CD4-positive, alpha-beta memory T cell (primary cell): ENCODE data around the gene TBC1D12. TPM values are rescaled to one million over a fixed set of nuclear protein-coding genes. Genes with fewer than 3 reads are reported as not detected.

Experiments
- CTCF ChIA-PET: fragments of 350-600 bp; sonication (Branson Sonifier 250); formaldehyde crosslinking; loops from one replicate; lab custom pipeline; 2021; ENCODE audit warnings: inconsistent platforms; ENCODE audit not compliant: partially characterized antibody; lab: Charles Lee
- POLR2A ChIA-PET: fragments of 350-600 bp; sonication (Branson Sonifier 250); formaldehyde crosslinking; loops from one replicate; lab custom pipeline; 2021; ENCODE audit not compliant: partially characterized antibody; lab: Charles Lee
- DNase-seq, 5 donors: peaks; one replicate each; pipeline versions ENCODE4 v3.0.0 to v3.0.0-alpha.2; 2020 to 2022; ENCODE audit warnings: mixed read lengths in 1 of 5
- H3K27ac ChIP-seq: one replicate; pipeline ENCODE4 v1.7.0; 2013; ENCODE audit warnings: low read depth, low read length
- H3K27me3 ChIP-seq: 2 replicates; pipeline ENCODE4 v1.7.0; 2013; ENCODE audit warnings: mild to moderate bottlenecking, low read length, moderate library complexity; ENCODE audit not compliant: insufficient read depth
- H3K36me3 ChIP-seq: 2 replicates; pipeline ENCODE4 v1.7.0; 2013; ENCODE audit warnings: mild to moderate bottlenecking, low read length, moderate library complexity; ENCODE audit not compliant: insufficient read depth
- H3K4me1 ChIP-seq: 2 replicates; pipeline ENCODE4 v1.7.0; 2013; ENCODE audit warnings: mild to moderate bottlenecking, low read length, moderate library complexity; ENCODE audit not compliant: insufficient read depth
- H3K4me3 ChIP-seq, 2 donors: one replicate each; pipeline ENCODE4 v1.7.0; 2013; ENCODE audit warnings: low read length in 2 of 2, mild to moderate bottlenecking in 1 of 2
- H3K9me3 ChIP-seq, 2 donors: one replicate each; pipeline ENCODE4 v1.7.0; 2013; ENCODE audit warnings: low read length in 2 of 2, control low read depth in 1 of 2; ENCODE audit not compliant: control insufficient read depth in 1 of 2
- H3K27ac Mint-ChIP-seq, 7 donors: one replicate each; pipeline ENCODE4 v1.8.0; 2020 to 2021; ENCODE audit warnings: mixed read lengths in 7 of 7, mild to moderate bottlenecking in 6 of 7, inconsistent platforms in 3 of 7, moderate library complexity in 3 of 7
- H3K27me3 Mint-ChIP-seq, 2 donors: one replicate each; pipeline ENCODE4 v1.8.0; 2020 to 2021; ENCODE audit warnings: mixed read lengths in 2 of 2
- H3K36me3 Mint-ChIP-seq, 2 donors: one replicate each; pipeline ENCODE4 v1.8.0; 2020 to 2021; ENCODE audit warnings: mixed read lengths in 2 of 2, inconsistent platforms in 1 of 2, mild to moderate bottlenecking in 1 of 2
- H3K4me1 Mint-ChIP-seq, 4 donors: one replicate each; pipeline ENCODE4 v1.8.0; 2020 to 2021; ENCODE audit warnings: mixed read lengths in 4 of 4, mild to moderate bottlenecking in 1 of 4
- H3K4me3 Mint-ChIP-seq, 8 donors: one replicate each; pipeline ENCODE4 v1.8.0; 2020 to 2021; ENCODE audit warnings: mixed read lengths in 8 of 8, mild to moderate bottlenecking in 7 of 8, moderate library complexity in 6 of 8, inconsistent platforms in 3 of 8
- H3K9me3 Mint-ChIP-seq, 8 donors: one replicate each; pipeline ENCODE4 v1.8.0; 2020 to 2021; ENCODE audit warnings: mixed read lengths in 8 of 8, mild to moderate bottlenecking in 5 of 8, inconsistent platforms in 3 of 8, moderate library complexity in 1 of 8
- intact Hi-C: fragments of 100-400 bp; cut with micrococcal nuclease; formaldehyde crosslinking; loops from one replicate; pipeline ENCODE4 v1.15.1; 2023
- polyA plus RNA-seq, 2 donors: library from polyadenylated mRNA; unstranded; fragments of 300-500 nt; fragmentation: Illumina TruSeq; gene quantifications; one replicate each; pipeline ENCODE4 v1.2.3, GENCODE V29; 2021
- total RNA-seq, 2 experiments: library from RNA; stranded (reverse); gene quantifications; one replicate each; pipeline ENCODE4 v1.2.3, GENCODE V29; 2021

Gene TBC1D12
- total and polyA plus RNA-seq, 4 experiments from 2014 or later: 0.30 to 0.96 TPM; not detected in 2

- Mint-ChIP-seq H3K9me3 (peaks cover 0 to 19% (median 10%) of the 10 kb centered on the region in 8 donors), H3K4me1 (no peaks in the 10 kb centered on the region), H3K36me3 (no peaks in the 10 kb centered on the region), H3K4me3 (no peak overlapping the region), H3K27me3 (peaks cover 10 to 16% of the 10 kb centered on the region in 2 donors), H3K27ac (no peak overlapping the region)
- H3K4me3 ChIP-seq: no peak overlapping the region
- DNase-seq: no peak
- POLR2A ChIA-PET: no interaction called here
- no peaks in the 10 kb centered on the region for H3K27me3 ChIP-seq
- H3K27ac ChIP-seq: no peak overlapping the region
- H3K9me3 ChIP-seq: no peaks in the 10 kb centered on the region
- H3K4me1 ChIP-seq: no peaks in the 10 kb centered on the region
- intact Hi-C loops: no loop called here
- CTCF ChIA-PET: no interaction called here
- H3K36me3 ChIP-seq: no peaks in the 10 kb centered on the region
These were observed 24.8 kb downstream of the TBC1D12 start for GRCh38 chr10:94427166-94427565.

GRCh38 chr10:94428766-94429707, 26.7 kb downstream of the TBC1D12 start:
- intact Hi-C loops: no loop called here
- ChIA-PET POLR2A (no interaction called here), CTCF (interaction anchor here (0.9 kb wide), 1 partner anchor 15 kb away, joined by 3 read pairs; no protein-coding TSS in a partner anchor)
- no peaks in the 10 kb centered on the region for H3K27me3 ChIP-seq
- H3K4me1 Mint-ChIP-seq: no peaks in the 10 kb centered on the region
- no peak overlapping the region for H3K27ac ChIP-seq
- peaks cover 8 to 18% of the 10 kb centered on the region in 2 donors for H3K27me3 Mint-ChIP-seq
- H3K36me3 ChIP-seq: no peaks in the 10 kb centered on the region
- no peak overlapping the region for H3K4me3 ChIP-seq
- no peak overlapping the region for H3K4me3 Mint-ChIP-seq
- DNase-seq: no peak
- H3K4me1 ChIP-seq: no peaks in the 10 kb centered on the region
- H3K9me3 ChIP-seq: no peaks in the 10 kb centered on the region
- no peak overlapping the region for H3K27ac Mint-ChIP-seq
- no peaks in the 10 kb centered on the region for H3K36me3 Mint-ChIP-seq
- peaks cover 0 to 19% (median 10%) of the 10 kb centered on the region in 8 donors for H3K9me3 Mint-ChIP-seq

- no peak overlapping the region for H3K27ac ChIP-seq
- H3K36me3 Mint-ChIP-seq: no peaks in the 10 kb centered on the region
- no peak overlapping the region for H3K4me3 ChIP-seq
- intact Hi-C loops: no loop called here
- ChIA-PET POLR2A (no interaction called here), CTCF (interaction anchor here (1.1 kb wide), 1 partner anchor 13 kb away, joined by 3 read pairs; no protein-coding TSS in a partner anchor)
- H3K9me3 ChIP-seq: no peaks in the 10 kb centered on the region
- no peak overlapping the region for H3K4me3 Mint-ChIP-seq
- no peak for DNase-seq
- H3K9me3 Mint-ChIP-seq: peaks cover 0 to 12% (median 5%) of the 10 kb centered on the region in 8 donors
- no peaks in the 10 kb centered on the region for H3K4me1 ChIP-seq
- peaks cover 5 to 13% of the 10 kb centered on the region in 2 donors for H3K27me3 Mint-ChIP-seq
- H3K27ac Mint-ChIP-seq: no peak overlapping the region
- H3K27me3 ChIP-seq: no peaks in the 10 kb centered on the region
- H3K4me1 Mint-ChIP-seq: no peaks in the 10 kb centered on the region
- H3K36me3 ChIP-seq: no peaks in the 10 kb centered on the region
These were observed 28.4 kb downstream of the TBC1D12 start for GRCh38 chr10:94430701-94431100.

GRCh38 chr10:94432443-94432842, 30.1 kb downstream of the TBC1D12 start:
- Histone ChIP-seq H3K9me3 (no peaks in the 10 kb centered on the region), H3K27me3 (no peaks in the 10 kb centered on the region), H3K4me1 (no peaks in the 10 kb centered on the region), H3K27ac (no peak overlapping the region), H3K4me3 (no peak overlapping the region), H3K36me3 (no peaks in the 10 kb centered on the region)
- ChIA-PET CTCF (interaction anchor here (3.4 kb wide), 1 partner anchor 12 kb away, joined by 22 read pairs; no protein-coding TSS in a partner anchor), POLR2A (no interaction called here)
- Mint-ChIP-seq H3K9me3 (peaks cover 1 to 8% (median 4%) of the 10 kb centered on the region in 8 donors), H3K4me3 (no peak overlapping the region), H3K27ac (no peak overlapping the region), H3K4me1 (no peaks in the 10 kb centered on the region), H3K36me3 (no peaks in the 10 kb centered on the region), H3K27me3 (peaks cover 2 to 13% of the 10 kb centered on the region in 2 donors)
- DNase-seq: no peak
- intact Hi-C loops: no loop called here

- no peaks in the 10 kb centered on the region for H3K36me3 Mint-ChIP-seq
- ChIA-PET CTCF (no interaction called here), POLR2A (no interaction called here)
- Histone ChIP-seq H3K9me3 (no peaks in the 10 kb centered on the region), H3K27me3 (no peaks in the 10 kb centered on the region), H3K27ac (no peak overlapping the region), H3K4me1 (no peaks in the 10 kb centered on the region), H3K4me3 (no peak overlapping the region), H3K36me3 (no peaks in the 10 kb centered on the region)
- no peak for DNase-seq
- intact Hi-C loops: no loop called here
- H3K27me3 Mint-ChIP-seq: peaks cover 2 to 5% of the 10 kb centered on the region in 2 donors
- no peaks in the 10 kb centered on the region for H3K4me1 Mint-ChIP-seq
- H3K9me3 Mint-ChIP-seq: peaks cover 5 to 19% (median 7%) of the 10 kb centered on the region in 8 donors
- H3K4me3 Mint-ChIP-seq: no peak overlapping the region
- no peak overlapping the region for H3K27ac Mint-ChIP-seq
These were observed 37.0 kb downstream of the TBC1D12 start for GRCh38 chr10:94439275-94439861.

GRCh38 chr10:94440096-94440495, 37.8 kb downstream of the TBC1D12 start:
- Mint-ChIP-seq H3K9me3 (peaks cover 5 to 19% (median 7%) of the 10 kb centered on the region in 8 donors), H3K4me3 (no peak overlapping the region), H3K27ac (no peak overlapping the region), H3K4me1 (no peaks in the 10 kb centered on the region), H3K36me3 (no peaks in the 10 kb centered on the region), H3K27me3 (peaks cover 2 to 5% of the 10 kb centered on the region in 2 donors)
- intact Hi-C loops: no loop called here
- no peak for DNase-seq
- Histone ChIP-seq H3K9me3 (no peaks in the 10 kb centered on the region), H3K36me3 (no peaks in the 10 kb centered on the region), H3K27me3 (no peaks in the 10 kb centered on the region), H3K27ac (no peak overlapping the region), H3K4me1 (no peaks in the 10 kb centered on the region), H3K4me3 (no peak overlapping the region)
- ChIA-PET POLR2A (no interaction called here), CTCF (no interaction called here)

GRCh38 chr10:94443047-94443446, 40.7 kb downstream of the TBC1D12 start:
- ChIA-PET POLR2A (no interaction called here), CTCF (interaction anchor here (0.8 to 1.6 kb wide), 3 partner anchors 10 to 167 kb away, joined by 3 to 7 read pairs (median 4); no protein-coding TSS in a partner anchor)
- no peaks in the 10 kb centered on the region for H3K36me3 ChIP-seq
- DNase-seq: no peak
- H3K27ac ChIP-seq: no peak overlapping the region
- H3K4me1 ChIP-seq: no peaks in the 10 kb centered on the region
- peaks cover 0 to 6% (median 0%) of the 10 kb centered on the region in 8 donors for H3K9me3 Mint-ChIP-seq
- no peaks in the 10 kb centered on the region for H3K9me3 ChIP-seq
- H3K27me3 ChIP-seq: no peaks in the 10 kb centered on the region
- no peaks in the 10 kb centered on the region for H3K36me3 Mint-ChIP-seq
- H3K4me3 ChIP-seq: no peak overlapping the region
- no peak overlapping the region for H3K4me3 Mint-ChIP-seq
- intact Hi-C loops: no loop called here
- peaks cover 2 to 7% of the 10 kb centered on the region in 2 donors for H3K27me3 Mint-ChIP-seq
- H3K27ac Mint-ChIP-seq: no peak overlapping the region
- H3K4me1 Mint-ChIP-seq: no peaks in the 10 kb centered on the region
